HG03460 (cell line): Measurements from ENCODE around the gene DMRTC2.

Experiments used
- ATAC-seq: cut with Tn5 transposase; IDR thresholded peaks from one replicate; pipeline ENCODE4 v1.9.1; 2021; ENCODE audit not compliant: unreplicated experiment

The DMRTC2 gene

DNA sequence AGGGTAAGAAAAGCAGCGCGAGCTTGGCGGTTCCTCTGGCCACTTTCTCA, at the start of gene DMRTC2:
DMRTC2 (plus strand) TSS at position 42 of the 50 bp plus-strand sequence. CDS start 2,387 bp downstream, outside the sequence.
- ATAC-seq: no peak

DNA sequence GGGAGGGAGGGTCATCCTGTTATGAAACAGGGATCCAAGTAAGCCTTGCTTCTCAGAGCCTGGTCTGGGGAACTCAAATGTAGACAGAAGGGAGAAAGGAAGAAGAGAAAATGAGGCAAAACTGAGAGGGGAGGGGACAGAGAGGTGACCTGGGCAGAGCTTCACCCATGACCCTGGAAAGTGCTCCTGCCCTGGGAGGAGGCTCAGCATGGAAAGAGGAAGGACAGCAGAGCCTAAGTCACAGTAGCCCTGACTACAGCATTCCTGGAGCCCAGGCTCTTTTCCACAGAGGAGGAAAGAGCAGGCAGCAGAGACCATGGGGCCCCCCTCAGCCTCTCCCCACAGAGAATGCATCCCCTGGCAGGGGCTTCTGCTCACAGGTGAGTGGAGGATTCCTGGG, 48.5 kb upstream of the DMRTC2 start, which contains the start of gene CEACAM3:
CEACAM3 (plus strand) TSS at position 226 of the 400 bp plus-strand sequence; CDS start at position 317, 91 bp downstream.
- no peak for ATAC-seq

DNA sequence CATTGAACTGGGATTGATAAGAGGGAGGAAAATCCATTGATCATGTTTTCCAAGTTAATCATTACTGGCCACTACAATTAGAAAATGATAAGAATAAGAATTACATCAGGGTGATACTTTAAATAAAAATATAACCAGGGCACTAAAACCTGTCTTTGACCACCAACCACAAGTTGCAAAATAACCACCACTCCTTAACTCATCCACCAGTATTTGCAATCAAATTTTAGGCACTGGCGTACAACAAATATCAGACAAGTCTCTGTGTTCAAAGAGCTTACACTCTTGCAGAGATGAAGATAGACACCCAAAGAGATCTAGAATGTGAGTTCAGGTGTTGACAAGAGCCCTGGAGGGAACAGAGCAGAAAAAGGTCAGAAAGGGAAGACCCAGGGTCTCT, 47.9 kb upstream of the DMRTC2 start:
- ATAC-seq: no peak

GRCh38 chr19:41799444-41800000, 45.3 kb upstream of the DMRTC2 start:
- no peak for ATAC-seq

GRCh38 chr19:41801031-41801430, 43.8 kb upstream of the DMRTC2 start:
- no peak for ATAC-seq

- no peak for ATAC-seq
These were observed 43.0 kb upstream of the DMRTC2 start for GRCh38 chr19:41801792-41802211.

DNA sequence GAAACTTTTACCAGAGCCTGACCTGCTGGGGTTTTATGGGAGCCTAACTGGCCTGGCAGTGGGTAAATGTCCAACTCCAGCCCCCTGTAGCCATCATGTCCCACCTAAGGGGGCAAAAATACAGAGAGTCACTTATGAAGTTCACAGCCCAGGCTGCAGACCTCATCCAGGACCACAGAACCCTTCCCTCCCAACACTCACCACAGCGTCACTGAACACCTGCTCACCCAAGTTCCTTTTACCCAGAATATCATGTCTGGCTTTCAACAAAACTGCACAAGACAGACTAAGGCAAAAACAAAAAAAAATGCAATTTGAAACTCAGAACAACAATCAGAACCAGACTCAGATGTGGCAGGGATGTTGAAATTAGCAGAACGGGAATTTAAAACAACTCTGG, 42.1 kb upstream of the DMRTC2 start:
- ATAC-seq: no peak

GRCh38 chr19:41804336-41804735, 40.5 kb upstream of the DMRTC2 start:
- no peak for ATAC-seq

DNA sequence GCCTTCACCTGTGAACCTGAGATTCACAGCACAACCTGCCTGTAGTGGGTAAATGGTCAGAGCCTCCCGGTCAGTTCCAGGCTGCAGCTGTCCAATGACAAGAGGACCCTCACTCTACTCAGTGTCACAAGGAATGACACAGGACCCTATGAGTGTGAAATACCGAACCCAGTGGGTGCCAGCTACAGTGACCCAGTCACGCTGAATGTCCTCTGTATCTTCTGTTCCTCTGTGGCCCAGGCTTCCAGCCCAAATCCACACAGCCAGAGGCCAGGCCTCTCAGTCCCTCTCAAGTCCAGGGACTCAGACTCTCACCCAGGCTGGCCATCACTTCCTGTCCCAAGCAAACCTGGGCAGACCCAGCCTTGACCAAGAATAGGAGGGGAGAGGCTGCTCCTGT, 37.7 kb upstream of the DMRTC2 start:
- ATAC-seq: no peak

- no peak for ATAC-seq
These were observed 35.9 kb upstream of the DMRTC2 start for GRCh38 chr19:41808663-41809566.

DNA sequence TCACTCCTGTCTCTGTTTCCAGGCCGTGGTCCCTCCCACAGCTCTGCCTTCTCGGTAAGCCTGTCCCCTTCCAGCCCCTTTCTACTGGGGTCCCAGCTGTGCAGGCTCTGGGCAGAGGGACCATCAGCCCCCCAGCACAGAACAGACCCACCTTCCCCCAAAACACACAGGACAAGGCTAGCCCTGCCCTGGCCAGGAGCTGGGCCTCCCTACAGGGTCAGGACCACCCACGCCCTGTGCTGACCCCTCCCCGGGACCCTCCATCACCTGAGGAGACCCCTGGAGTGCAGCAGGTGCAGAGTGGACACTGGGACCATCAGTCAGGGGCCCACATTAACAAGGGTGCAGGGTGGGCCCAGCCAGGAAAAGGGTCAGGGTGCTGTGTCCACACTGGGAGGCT, 34.5 kb upstream of the DMRTC2 start:
- no peak for ATAC-seq

- no peak for ATAC-seq
These were observed 33.8 kb upstream of the DMRTC2 start for GRCh38 chr19:41811036-41811435.

DNA sequence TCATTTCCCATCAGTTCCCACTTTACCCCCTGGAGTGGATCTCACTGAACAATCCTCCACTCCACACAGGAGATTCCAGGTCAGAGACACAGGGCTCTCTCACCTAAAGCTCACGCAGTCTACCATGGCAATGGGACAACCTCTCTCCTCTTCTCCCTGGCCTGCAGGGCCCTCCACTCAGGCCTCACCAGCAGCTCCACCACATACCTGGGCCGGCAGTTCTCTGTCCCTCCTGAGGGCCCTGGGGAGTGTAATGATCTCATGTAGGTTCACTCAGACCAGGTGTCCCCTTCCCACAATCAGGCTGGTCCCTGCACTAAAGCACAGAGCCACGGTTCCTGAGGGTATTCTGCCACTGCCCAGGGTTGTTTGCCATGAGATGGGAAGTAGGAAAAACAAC, 32.9 kb upstream of the DMRTC2 start:
- no peak for ATAC-seq

- no peak for ATAC-seq
These were observed 30.9 kb upstream of the DMRTC2 start for GRCh38 chr19:41813911-41814310.

DNA sequence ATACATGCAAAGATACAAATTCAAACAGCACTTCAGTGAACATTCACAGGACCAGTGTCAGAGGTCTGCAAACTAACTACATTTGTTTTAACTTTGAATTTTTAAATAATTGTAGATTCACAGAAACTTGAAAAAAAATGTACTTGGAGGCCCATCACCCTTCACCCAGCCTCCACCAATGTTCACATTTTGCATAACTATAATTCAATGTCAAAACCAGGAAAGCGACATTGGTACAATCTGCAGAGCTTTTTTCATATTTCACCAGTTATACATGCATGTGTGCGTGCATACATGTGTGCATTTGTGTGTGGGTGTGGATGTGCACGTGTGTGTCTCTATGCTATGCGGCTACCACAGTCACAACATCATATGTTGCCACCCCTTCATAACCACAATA, 29.5 kb upstream of the DMRTC2 start:
- ATAC-seq: no peak

DNA sequence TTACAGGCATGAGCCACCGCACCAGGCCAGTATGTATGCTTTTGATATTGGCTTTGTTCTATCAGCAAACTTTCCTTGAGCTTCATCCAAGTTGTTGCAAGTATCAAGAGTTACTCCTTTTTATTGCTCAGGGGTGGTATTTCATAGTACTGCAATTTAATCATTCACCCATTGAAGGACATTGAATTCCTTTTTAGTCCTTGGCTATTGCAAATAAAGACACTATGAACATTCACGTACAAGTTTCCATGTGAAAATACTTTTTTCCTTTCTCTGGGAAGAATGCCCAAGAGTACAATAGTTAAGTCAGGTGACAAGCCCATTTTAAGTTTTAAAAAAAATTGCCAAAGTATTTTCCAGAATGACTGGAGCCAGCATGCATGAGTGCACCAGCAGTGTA, 28.1 kb upstream of the DMRTC2 start:
- ATAC-seq: no peak

GRCh38 chr19:41821003-41821735, 23.7 kb upstream of the DMRTC2 start:
- no peak for ATAC-seq

DNA sequence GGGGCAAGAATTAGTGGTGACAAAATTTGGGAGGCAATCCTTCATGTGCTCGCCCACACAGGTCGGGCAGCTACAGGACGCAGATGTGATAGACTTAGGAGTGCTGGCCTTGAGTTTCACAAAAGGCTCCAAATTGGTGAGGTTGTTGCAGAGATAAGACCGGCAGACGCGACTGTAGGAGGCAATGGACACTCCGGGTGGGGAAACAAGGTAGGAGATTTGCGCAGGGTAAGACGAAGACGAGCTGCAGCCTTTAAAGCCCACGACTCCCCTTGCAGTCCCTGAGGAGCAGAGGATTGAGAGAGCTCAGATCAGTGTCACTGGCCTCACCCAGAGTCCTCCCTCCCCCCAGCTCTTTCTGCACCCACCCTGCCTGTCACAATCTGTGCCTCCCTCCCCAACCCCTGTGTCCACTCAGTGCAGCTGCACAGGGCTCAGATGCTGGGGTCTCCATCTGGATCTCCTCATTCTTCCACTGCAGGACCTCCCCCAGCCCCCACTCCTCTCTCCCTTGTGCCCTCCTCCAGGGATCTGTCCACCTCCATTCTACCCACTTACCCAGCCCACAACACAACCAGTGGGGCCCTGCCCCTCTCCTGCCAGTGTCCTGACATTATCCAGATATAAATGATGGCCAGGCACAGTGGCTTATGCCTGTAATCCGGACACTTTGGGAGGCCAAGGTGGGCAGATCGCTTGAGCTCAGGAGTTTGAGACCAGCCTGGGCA, 6.7 kb upstream of the DMRTC2 start:
- ATAC-seq: no peak

- no peak for ATAC-seq
These were observed 5.6 kb upstream of the DMRTC2 start for GRCh38 chr19:41839211-41839610.

GRCh38 chr19:41843371-41843770, 1.5 kb upstream of the DMRTC2 start:
- ATAC-seq: no peak

- ATAC-seq: no peak
These were observed 241 bp upstream of the DMRTC2 start, which contains the start of gene LYPD4 for GRCh38 chr19:41844601-41845000. Gene LYPD4, minus strand, starts transcription at chr19:41844683. Its CDS starts 5,398 bp downstream, at chr19:41839285.
